AG04449 (cell line): Measurements from ENCODE around the gene UBN2.

Experiments
- CTCF ChIA-PET: fragments of 350-600 bp; formaldehyde crosslinking; extraction: SDS; loops from one replicate; lab custom pipeline; 2021; ENCODE audit warnings: antibody characterized with exemption; lab: Yijun Ruan, JAX
- POLR2A ChIA-PET: fragments of 400-600, 350-600 bp; formaldehyde crosslinking; extraction: SDS; loops from one replicate; lab custom pipeline; 2020; ENCODE audit warnings: antibody characterized with exemption, inconsistent platforms; lab: Yijun Ruan, JAX
- DNase-seq: peaks from one replicate; pipeline ENCODE4 v3.0.0-alpha.2; 2010; ENCODE audit warnings: low read depth, low spot score
- H3K4me3 ChIP-seq: 2 replicates; pipeline ENCODE4 v1.5.1; 2011; ENCODE audit warnings: low read depth, mild to moderate bottlenecking, control low read depth, low read length
- CTCF ChIP-seq: IDR thresholded peaks from one replicate; pipeline ENCODE4 v1.5.1; 2011; ENCODE audit warnings: mild to moderate bottlenecking, moderate library complexity, low read length, control low read depth, inconsistent platforms; ENCODE audit not compliant: insufficient read depth; ENCODE audit errors: missing control alignments

The UBN2 gene

GRCh38 chr7:139255290-139255689 lies 24.3 kb downstream of the UBN2 start:
- TF ChIP-seq CTCF, result no peak
- CTCF ChIA-PET, result no interaction called here
- POLR2A ChIA-PET, result no interaction called here
- no peak for DNase-seq
- H3K4me3 ChIP-seq, result no peak overlapping the region

DNA sequence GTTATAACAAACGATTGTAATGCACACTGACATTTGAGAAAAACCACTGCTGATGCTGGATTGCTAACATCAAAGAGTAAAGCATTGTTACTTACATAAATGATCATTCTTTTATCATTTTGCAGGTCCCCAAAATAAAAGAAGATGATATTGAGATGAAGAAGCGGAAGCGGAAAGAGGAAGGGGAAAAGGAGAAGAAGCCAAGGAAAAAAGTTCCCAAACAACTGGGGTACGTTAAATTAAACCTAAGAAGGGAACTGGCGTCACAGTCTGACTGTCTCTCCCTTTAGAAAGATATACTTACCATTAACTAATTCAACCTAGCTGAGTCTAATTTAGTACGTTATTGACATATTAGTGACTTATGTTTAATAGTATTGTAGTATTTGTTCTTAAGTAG lies 28.1 kb downstream of the UBN2 start:
- ChIA-PET CTCF (no interaction called here), POLR2A (no interaction called here)
- H3K4me3 ChIP-seq, result no peak overlapping the region
- no peak for DNase-seq
- TF ChIP-seq CTCF, result no peak

DNA sequence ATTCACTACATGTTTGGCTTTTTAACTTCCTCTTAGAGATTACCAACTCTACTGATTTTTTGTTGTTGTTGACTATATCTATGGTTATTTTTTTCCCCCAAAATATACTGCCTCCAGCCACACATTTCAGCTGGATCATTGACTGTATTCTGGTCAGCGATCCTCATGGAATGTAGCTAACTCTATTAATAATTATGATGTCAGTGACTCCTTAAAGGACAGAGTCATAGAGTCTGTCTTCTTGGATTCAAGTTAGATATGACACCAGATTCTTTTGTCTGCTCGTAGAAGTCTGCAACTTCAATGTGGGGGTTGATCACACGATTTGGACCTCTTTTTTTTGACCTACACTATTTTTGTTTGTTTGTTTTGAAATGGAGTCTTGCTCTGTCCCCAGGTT lies 33.2 kb downstream of the UBN2 start:
- no peak for TF ChIP-seq CTCF
- no peak overlapping the region for H3K4me3 ChIP-seq
- ChIA-PET POLR2A (no interaction called here), CTCF (no interaction called here)
- no peak for DNase-seq

DNA sequence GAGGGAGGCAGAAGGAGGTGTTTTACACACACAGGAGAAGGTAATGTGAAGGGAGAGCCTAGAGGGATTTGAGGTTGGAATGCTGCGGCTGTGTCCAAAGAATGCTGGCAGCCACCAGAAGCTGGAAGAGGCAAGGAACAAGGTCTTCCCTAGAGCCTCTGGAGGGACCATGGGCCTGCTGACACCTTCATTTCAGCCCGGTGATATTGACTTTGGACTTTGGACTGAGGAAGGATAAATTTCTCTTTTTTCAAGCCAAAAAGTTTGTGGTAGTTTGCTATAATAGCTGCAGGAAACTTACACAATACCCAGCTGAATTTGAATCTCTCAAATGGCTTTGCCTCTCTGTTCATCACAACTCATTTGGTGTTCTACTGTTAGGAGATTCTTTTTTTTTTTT lies 34.6 kb downstream of the UBN2 start:
- TF ChIP-seq CTCF, result no peak
- POLR2A ChIA-PET, result no interaction called here

DNA sequence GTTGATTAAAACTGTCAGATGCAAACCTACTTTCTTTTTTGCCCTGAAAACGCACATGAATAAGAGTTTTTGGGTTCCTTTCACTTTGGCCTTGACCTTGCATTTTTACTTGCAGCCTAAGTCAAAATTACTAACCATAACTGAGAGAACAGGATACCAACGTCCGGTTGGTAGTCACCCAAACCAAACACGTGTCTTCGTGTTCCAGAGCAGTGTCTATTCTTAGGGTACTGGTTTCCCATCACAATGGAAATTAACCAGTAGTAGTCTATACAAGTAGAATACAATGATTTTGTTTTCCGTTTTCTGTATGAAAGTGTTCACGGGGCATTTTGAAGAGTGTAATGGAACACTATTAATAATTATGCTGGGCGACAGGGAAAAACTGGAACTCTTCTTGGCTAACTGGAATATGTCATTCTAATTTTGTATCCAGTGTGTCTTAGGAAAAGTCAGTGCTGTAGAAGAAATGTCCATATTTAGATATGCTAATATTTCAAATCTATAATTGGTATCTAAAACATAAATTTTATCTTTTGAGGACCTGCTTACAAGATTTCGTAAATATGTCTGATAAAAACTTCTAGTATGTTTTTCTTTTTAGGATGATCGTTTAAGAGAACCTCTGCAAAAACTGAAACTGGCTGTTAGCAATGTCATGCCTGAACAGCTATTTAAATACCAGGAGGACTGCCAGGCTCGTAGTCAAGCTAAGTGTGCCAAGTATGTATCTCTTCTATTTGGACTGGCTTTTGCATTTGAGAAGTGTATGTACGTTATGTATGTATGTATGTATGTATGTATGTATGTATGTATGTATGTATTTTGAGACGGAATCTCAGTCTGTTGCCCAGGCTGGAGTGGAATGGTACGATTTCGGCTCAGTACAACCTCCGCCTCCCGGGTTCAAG lies 40.9 kb downstream of the UBN2 start:
- no peak for DNase-seq
- no peak overlapping the region for H3K4me3 ChIP-seq
- TF ChIP-seq CTCF, result no peak
- ChIA-PET POLR2A (no interaction called here), CTCF (no interaction called here)

More for the DNA sequence above, 34.6 kb downstream of the UBN2 start:
- CTCF ChIA-PET, result no interaction called here
- H3K4me3 ChIP-seq, result no peak overlapping the region
- no peak for DNase-seq

- no peak overlapping the region for H3K4me3 ChIP-seq
- POLR2A ChIA-PET, result no interaction called here
- DNase-seq, result no peak
- TF ChIP-seq CTCF, result no peak
- CTCF ChIA-PET, result interaction anchor here (1.2 kb wide), 1 partner anchor 9 kb away, joined by 4 read pairs; no protein-coding TSS in a partner anchor
Observed at GRCh38 chr7:139284252-139284896, 53.3 kb downstream of the UBN2 start.
